Prostate gland (tissue), 2 donors: ENCODE data around the gene AKT1.

Experiments
- CTCF ChIP-seq, 4 experiments: fragments of 200-600 bp in 2 of 4; fragments of 450-650 bp in 2 of 4; sonication (generic) in 2 of 4; IDR thresholded peaks; 1 replicate in 3 of 4; 2 replicates in 1 of 4; pipeline ENCODE4 v1.5.1; 2016 to 2019; ENCODE audit warnings: antibody characterized with exemption in 4 of 4, mild to moderate bottlenecking in 2 of 4, moderate library complexity in 2 of 4
- POLR2AphosphoS5 ChIP-seq: sonication (generic); formaldehyde crosslinking; IDR thresholded peaks from one replicate; pipeline ENCODE4 v1.6.1; 2017; ENCODE audit warnings: antibody characterized with exemption

GRCh38 chr14:104841730-104842129 is 46.2 kb upstream of the AKT1 start:
- TF ChIP-seq CTCF (IDR thresholded peaks at IDR 0.05): no peak
- no peak for TF ChIP-seq POLR2AphosphoS5
